Stimulated activated CD4-positive, alpha-beta T cell treated with anti-CD3 and anti-CD28 coated beads, Interleukin-1b, Interleukin-23, amount 100 ng/mL, for 24 hours (primary cell): ENCODE results near the gene SUMF1.
A peak's percentile ranks its signal among the peaks of the same experiment; 100 is the strongest.
"Not testable (repeated sequence)": the region's sequence is repeated elsewhere in the genome, so short reads cannot be mapped to it uniquely, and the experiment has no call there.

Experiments used
- DNase-seq, 4 experiments: peaks; one replicate each; pipeline ENCODE4 v3.0.0-alpha.2; 2020; ENCODE audit warnings: low read depth in 4 of 4, low spot score in 1 of 4

SUMF1 gene

GRCh38 chr3:4462369-4463040 is 4.6 kb downstream of the SUMF1 start:
- no peak for DNase-seq

GRCh38 chr3:4461468-4462090 is 5.5 kb downstream of the SUMF1 start:
- no peak for DNase-seq

GRCh38 chr3:4460334-4460733 is 6.7 kb downstream of the SUMF1 start:
- no peak for DNase-seq

- no peak for DNase-seq
Observed at GRCh38 chr3:4458961-4459360, 8.1 kb downstream of the SUMF1 start.

GRCh38 chr3:4456780-4457179 is 10.3 kb downstream of the SUMF1 start:
- not testable (repeated sequence) for DNase-seq

GRCh38 chr3:4454142-4454541 is 12.9 kb downstream of the SUMF1 start:
- DNase-seq = no peak

- DNase-seq = no peak
Observed at GRCh38 chr3:4449043-4449805, 17.8 kb downstream of the SUMF1 start.

GRCh38 chr3:4448187-4448586 is 18.9 kb downstream of the SUMF1 start:
- no peak for DNase-seq

- DNase-seq = no peak
Observed at GRCh38 chr3:4447295-4447999, 19.6 kb downstream of the SUMF1 start.

GRCh38 chr3:4440951-4441350 is 26.1 kb downstream of the SUMF1 start:
- DNase-seq = no peak

GRCh38 chr3:4438296-4438695 is 28.8 kb downstream of the SUMF1 start:
- no peak for DNase-seq

GRCh38 chr3:4432259-4432658 is 34.8 kb downstream of the SUMF1 start:
- DNase-seq = no peak

- no peak for DNase-seq
Observed at GRCh38 chr3:4429648-4430350, 37.3 kb downstream of the SUMF1 start.

GRCh38 chr3:4426782-4427344 is 40.2 kb downstream of the SUMF1 start:
- DNase-seq = no peak

GRCh38 chr3:4426261-4426781 is 40.7 kb downstream of the SUMF1 start:
- no peak for DNase-seq

GRCh38 chr3:4425707-4426106 is 41.4 kb downstream of the SUMF1 start:
- peak in 2 of 4 experiments; percentile 0 to 30 for DNase-seq

GRCh38 chr3:4425055-4425454 is 42.0 kb downstream of the SUMF1 start:
- DNase-seq = no peak

GRCh38 chr3:4421121-4421520 is 45.9 kb downstream of the SUMF1 start:
- DNase-seq = peak in 1 of 4 experiments; percentile 20

GRCh38 chr3:4419920-4420319 is 47.1 kb downstream of the SUMF1 start:
- DNase-seq = no peak

- DNase-seq = no peak
Observed at GRCh38 chr3:4419386-4419785, 47.7 kb downstream of the SUMF1 start.
